ENCODE results near the gene PPP1R12C.

DNA sequence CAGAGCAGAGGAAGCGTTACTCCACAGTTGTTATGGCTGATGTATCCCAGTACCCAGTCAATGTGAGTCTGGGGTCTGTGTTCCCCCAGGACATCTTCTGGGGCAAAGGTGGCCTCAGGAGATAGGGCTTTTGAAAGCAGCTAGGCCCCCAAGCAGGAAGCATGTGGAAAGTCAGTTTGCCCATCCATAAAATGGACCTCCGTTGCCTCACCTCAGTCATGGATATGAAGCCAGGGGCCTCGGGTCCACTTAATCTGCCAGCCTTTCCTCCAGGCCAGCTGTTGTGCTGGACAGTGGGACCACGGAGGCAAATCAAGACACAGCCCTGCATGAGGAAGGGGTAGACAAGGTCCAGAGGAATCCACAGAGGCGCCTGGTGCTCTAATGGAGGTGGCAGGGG lies 38.4 kb downstream of the PPP1R12C start:
- TF ChIP-seq NR2C2 (CRISPR knock-in tag; IDR thresholded peaks at IDR 0.05) (no peak), TCF7 (CRISPR knock-in tag; IDR thresholded peaks at IDR 0.05; ENCODE audit: low read depth) (no peak), CTCF (IDR thresholded peaks at IDR 0.05) (no peak), ZMAT4 (CRISPR knock-in tag; IDR thresholded peaks at IDR 0.05) (no peak), MAX (CRISPR knock-in tag; IDR thresholded peaks at IDR 0.05) (no peak), SP1 (CRISPR knock-in tag; conservative IDR thresholded peaks at IDR 0.05) (no peak), CBFB (CRISPR knock-in tag; IDR thresholded peaks at IDR 0.05; ENCODE audit: low read depth) (no peak), ATF1 (CRISPR knock-in tag; IDR thresholded peaks at IDR 0.05) (no peak), FOXJ3 (CRISPR knock-in tag; IDR thresholded peaks at IDR 0.05; ENCODE audit: borderline replicate concordance) (no peak)
- TF ChIP-seq, protein P1, sequence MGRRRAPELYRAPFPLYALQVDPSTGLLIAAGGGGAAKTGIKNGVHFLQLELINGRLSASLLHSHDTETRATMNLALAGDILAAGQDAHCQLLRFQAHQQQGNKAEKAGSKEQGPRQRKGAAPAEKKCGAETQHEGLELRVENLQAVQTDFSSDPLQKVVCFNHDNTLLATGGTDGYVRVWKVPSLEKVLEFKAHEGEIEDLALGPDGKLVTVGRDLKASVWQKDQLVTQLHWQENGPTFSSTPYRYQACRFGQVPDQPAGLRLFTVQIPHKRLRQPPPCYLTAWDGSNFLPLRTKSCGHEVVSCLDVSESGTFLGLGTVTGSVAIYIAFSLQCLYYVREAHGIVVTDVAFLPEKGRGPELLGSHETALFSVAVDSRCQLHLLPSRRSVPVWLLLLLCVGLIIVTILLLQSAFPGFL (CRISPR knock-in tag; IDR thresholded peaks at IDR 0.05; ENCODE audit: borderline replicate concordance) = no peak
- TF ChIP-seq, protein P2, sequence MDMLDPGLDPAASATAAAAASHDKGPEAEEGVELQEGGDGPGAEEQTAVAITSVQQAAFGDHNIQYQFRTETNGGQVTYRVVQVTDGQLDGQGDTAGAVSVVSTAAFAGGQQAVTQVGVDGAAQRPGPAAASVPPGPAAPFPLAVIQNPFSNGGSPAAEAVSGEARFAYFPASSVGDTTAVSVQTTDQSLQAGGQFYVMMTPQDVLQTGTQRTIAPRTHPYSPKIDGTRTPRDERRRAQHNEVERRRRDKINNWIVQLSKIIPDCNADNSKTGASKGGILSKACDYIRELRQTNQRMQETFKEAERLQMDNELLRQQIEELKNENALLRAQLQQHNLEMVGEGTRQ (CRISPR knock-in tag; IDR thresholded peaks at IDR 0.05) = no peak

All from WTC11 (cell line).